DOHH2 (cell line): ENCODE data around the gene SBNO2.

Experiments used
- H3F3A ChIP-seq: fragments of 200-600 bp; sonication (generic), shearing (Covaris generic); 2 replicates; pipeline ENCODE4 v1.6.0; 2016; ENCODE audit warnings: antibody characterized with exemption, mild to moderate bottlenecking; ENCODE audit not compliant: control insufficient read depth, insufficient read depth
- H3K27ac ChIP-seq: fragments of 200-600 bp; sonication (generic); 2 replicates; pipeline ENCODE4 v1.5.1; 2014; ENCODE audit warnings: low read depth, mild to moderate bottlenecking, low read length, moderate library complexity
- H3K27me3 ChIP-seq: fragments of 200-600 bp; sonication (generic); 2 replicates; pipeline ENCODE4 v1.6.1; 2014; ENCODE audit warnings: mild to moderate bottlenecking, low read length, mixed read lengths; ENCODE audit not compliant: control insufficient read depth
- H3K36me3 ChIP-seq: fragments of 200-600 bp; sonication (generic); 2 replicates; pipeline ENCODE4 v1.6.1; 2014; ENCODE audit warnings: mild to moderate bottlenecking, low read length, moderate library complexity, mixed read lengths; ENCODE audit not compliant: control insufficient read depth
- H3K4me1 ChIP-seq: fragments of 200-600 bp; sonication (generic); 2 replicates; pipeline ENCODE4 v1.6.1; 2014; ENCODE audit warnings: mild to moderate bottlenecking, low read length, mixed read lengths; ENCODE audit not compliant: control insufficient read depth
- H3K4me2 ChIP-seq: fragments of 200-600 bp; sonication (generic); 2 replicates; pipeline ENCODE4 v1.6.0; 2014; ENCODE audit warnings: mild to moderate bottlenecking, low read length, moderate library complexity
- H3K4me3 ChIP-seq: fragments of 200-600 bp; sonication (generic); 2 replicates; pipeline ENCODE4 v1.5.1; 2014; ENCODE audit warnings: mild to moderate bottlenecking, low read length, mixed read lengths
- H3K79me2 ChIP-seq: fragments of 200-600 bp; sonication (generic); 2 replicates; pipeline ENCODE4 v1.6.1; 2014; ENCODE audit warnings: mild to moderate bottlenecking, low read length, mixed read lengths; ENCODE audit not compliant: control insufficient read depth
- H3K9me2 ChIP-seq: fragments of 200-600 bp; sonication (generic); replicated peaks from 2 replicates; pipeline ENCODE4 v1.6.1; 2014; ENCODE audit warnings: mild to moderate bottlenecking, low read length, mixed read lengths; ENCODE audit not compliant: control insufficient read depth
- H3K9me3 ChIP-seq: fragments of 200-600 bp; sonication (generic); 2 replicates; pipeline ENCODE4 v1.6.1; 2014; ENCODE audit warnings: antibody characterized with exemption, low read length, mixed read lengths; ENCODE audit not compliant: control insufficient read depth, insufficient read depth
- H4K20me1 ChIP-seq: fragments of 200-600 bp; sonication (generic); 2 replicates; pipeline ENCODE4 v1.6.0; 2014; ENCODE audit warnings: low read depth, mild to moderate bottlenecking, antibody characterized with exemption, low read length, moderate library complexity; ENCODE audit not compliant: control insufficient read depth, insufficient read depth
- EZH2phosphoT487 ChIP-seq: fragments of 200-600 bp; sonication (generic); IDR thresholded peaks from 2 replicates; pipeline ENCODE4 v1.6.1; 2017; ENCODE audit warnings: borderline replicate concordance, mild to moderate bottlenecking, antibody characterized with exemption, low read length, moderate library complexity, mixed read lengths
- TF ChIP-seq, protein P1 (sequence below): fragments of 200-600 bp; sonication (generic); IDR thresholded peaks from one replicate; pipeline ENCODE4 v1.5.1; 2014; ENCODE audit warnings: antibody characterized with exemption, mild to moderate bottlenecking, low read depth, low read length; ENCODE audit not compliant: poor library complexity, severe bottlenecking

SBNO2 gene

DNA sequence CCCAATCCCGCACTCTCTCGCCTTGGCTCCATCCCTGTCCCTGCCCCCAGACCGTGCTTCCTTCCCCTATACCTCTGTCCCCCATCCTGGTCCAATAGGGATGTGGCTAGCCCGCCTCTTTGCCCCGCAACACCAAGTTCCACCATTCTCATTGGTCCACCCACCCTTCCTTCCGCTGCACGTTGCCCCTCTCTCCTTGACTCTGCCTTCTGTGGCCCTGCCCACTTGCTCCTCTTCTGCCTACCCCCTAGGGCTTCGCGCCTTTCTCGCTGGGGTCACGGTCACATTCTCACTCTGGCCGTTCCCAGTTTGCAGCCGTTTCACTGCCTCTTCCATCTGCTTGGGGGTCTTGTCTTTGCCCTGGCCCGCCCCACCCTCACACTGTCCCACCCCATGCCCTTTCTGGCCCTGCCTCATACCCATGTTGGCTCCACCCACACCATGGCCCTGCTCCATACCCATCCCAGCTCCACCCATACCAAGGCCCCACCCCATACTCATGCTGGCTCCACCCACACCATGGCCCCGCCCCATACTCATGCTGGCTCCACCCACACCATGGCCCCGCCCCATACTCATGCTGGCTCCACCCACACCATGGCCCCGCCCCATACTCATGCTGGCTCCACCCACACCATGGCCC, 111.6 kb downstream of the SBNO2 start:
- no peaks in the 10 kb centered on the region for H3K9me3 ChIP-seq
- H3K4me1 ChIP-seq = peaks cover 35% of the 10 kb centered on the region
- H4K20me1 ChIP-seq = no peaks in the 10 kb centered on the region
- no peaks in the 10 kb centered on the region for H3K9me2 ChIP-seq
- peaks cover 6% of the 10 kb centered on the region for H3K36me3 ChIP-seq
- TF ChIP-seq, protein P1, sequence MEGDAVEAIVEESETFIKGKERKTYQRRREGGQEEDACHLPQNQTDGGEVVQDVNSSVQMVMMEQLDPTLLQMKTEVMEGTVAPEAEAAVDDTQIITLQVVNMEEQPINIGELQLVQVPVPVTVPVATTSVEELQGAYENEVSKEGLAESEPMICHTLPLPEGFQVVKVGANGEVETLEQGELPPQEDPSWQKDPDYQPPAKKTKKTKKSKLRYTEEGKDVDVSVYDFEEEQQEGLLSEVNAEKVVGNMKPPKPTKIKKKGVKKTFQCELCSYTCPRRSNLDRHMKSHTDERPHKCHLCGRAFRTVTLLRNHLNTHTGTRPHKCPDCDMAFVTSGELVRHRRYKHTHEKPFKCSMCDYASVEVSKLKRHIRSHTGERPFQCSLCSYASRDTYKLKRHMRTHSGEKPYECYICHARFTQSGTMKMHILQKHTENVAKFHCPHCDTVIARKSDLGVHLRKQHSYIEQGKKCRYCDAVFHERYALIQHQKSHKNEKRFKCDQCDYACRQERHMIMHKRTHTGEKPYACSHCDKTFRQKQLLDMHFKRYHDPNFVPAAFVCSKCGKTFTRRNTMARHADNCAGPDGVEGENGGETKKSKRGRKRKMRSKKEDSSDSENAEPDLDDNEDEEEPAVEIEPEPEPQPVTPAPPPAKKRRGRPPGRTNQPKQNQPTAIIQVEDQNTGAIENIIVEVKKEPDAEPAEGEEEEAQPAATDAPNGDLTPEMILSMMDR = no peak
- TF ChIP-seq EZH2phosphoT487 = no peak
- no peak overlapping the region for H3K4me2 ChIP-seq
- no peaks in the 10 kb centered on the region for H3K27me3 ChIP-seq
- no peaks in the 10 kb centered on the region for H3K79me2 ChIP-seq
- H3F3A ChIP-seq = peaks cover 5% of the 10 kb centered on the region; the same call in 1 of the 2 replicates
- no peak overlapping the region for H3K27ac ChIP-seq
- H3K4me3 ChIP-seq = no peak overlapping the region

DNA sequence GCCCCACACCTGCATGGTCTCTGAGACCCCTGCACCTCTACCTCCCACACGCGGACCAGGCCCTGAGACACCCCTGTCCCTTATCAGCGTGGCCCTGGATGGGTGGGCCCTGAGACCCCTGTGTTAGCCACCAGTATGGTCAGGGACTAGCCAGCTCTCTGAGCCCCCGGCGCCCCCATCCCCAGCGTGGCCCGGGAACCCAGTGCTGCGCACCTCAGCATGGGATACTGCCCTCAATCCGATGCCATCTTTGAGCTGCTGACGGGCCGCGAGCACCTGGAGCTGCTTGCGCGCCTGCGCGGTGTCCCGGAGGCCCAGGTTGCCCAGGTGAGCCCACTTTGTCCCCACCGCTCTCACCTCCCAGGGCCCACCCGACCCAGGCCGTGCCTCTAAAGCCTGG, 112.1 kb downstream of the SBNO2 start:
- H3K9me2 ChIP-seq = no peaks in the 10 kb centered on the region
- H3K27ac ChIP-seq = no peak overlapping the region
- peaks cover 10% of the 10 kb centered on the region for H3K36me3 ChIP-seq
- H3K4me2 ChIP-seq = no peak overlapping the region
- peaks cover 39% of the 10 kb centered on the region for H3K4me1 ChIP-seq
- no peak overlapping the region for H3K4me3 ChIP-seq
- H3K79me2 ChIP-seq = no peaks in the 10 kb centered on the region
- no peaks in the 10 kb centered on the region for H4K20me1 ChIP-seq
- TF ChIP-seq, protein P1 = no peak
- TF ChIP-seq EZH2phosphoT487 = no peak
- H3K9me3 ChIP-seq = no peaks in the 10 kb centered on the region
- peaks cover 5% of the 10 kb centered on the region; the same call in 1 of the 2 replicates for H3F3A ChIP-seq
- no peaks in the 10 kb centered on the region for H3K27me3 ChIP-seq

DNA sequence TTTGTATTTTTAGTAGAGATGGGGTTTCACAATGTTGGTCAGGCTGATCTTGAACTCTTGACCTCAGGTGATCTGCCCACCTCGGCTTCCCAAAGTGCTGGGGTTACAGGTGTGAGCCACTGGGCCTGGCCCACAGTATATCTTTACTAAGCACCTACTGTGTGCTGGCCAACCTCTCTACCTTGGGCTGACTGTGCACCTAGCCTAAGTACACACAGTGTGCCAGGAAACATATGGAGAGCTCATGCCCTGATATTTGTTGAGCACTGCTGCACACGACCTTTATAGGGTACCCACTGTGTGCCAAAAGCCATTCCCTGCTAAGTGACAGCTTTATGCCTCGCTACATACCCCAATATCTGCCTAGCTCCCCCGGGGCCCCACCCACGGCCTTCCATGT, 113.4 kb downstream of the SBNO2 start:
- no peaks in the 10 kb centered on the region for H3K9me2 ChIP-seq
- H3K4me3 ChIP-seq = no peak overlapping the region
- no peaks in the 10 kb centered on the region for H3K9me3 ChIP-seq
- peaks cover 5% of the 10 kb centered on the region; the same call in 1 of the 2 replicates for H3F3A ChIP-seq
- H3K27me3 ChIP-seq = no peaks in the 10 kb centered on the region
- H3K4me1 ChIP-seq = peaks cover 30% of the 10 kb centered on the region
- no peaks in the 10 kb centered on the region for H4K20me1 ChIP-seq
- H3K27ac ChIP-seq = no peak overlapping the region
- no peak overlapping the region for H3K4me2 ChIP-seq
- H3K79me2 ChIP-seq = no peaks in the 10 kb centered on the region
- peaks cover 15% of the 10 kb centered on the region for H3K36me3 ChIP-seq
- no peak for TF ChIP-seq EZH2phosphoT487
- TF ChIP-seq, protein P1 = no peak
